Fibroblast of the aortic adventitia (primary cell): ENCODE data around the gene RPL29. TPM values are rescaled to one million over a fixed set of nuclear protein-coding genes. Genes with fewer than 3 reads are reported as not detected.
A peak's percentile ranks its signal among the peaks of the same experiment; 100 is the strongest.

Experiments
- DNase-seq: peaks from one replicate; pipeline ENCODE4 v3.0.0-alpha.2; 2010; ENCODE audit warnings: low read depth
- H3K4me3 ChIP-seq: 2 replicates; pipeline ENCODE4 v1.5.1; 2011; ENCODE audit warnings: low read depth, mild to moderate bottlenecking, control low read depth, low read length, moderate library complexity
- CTCF ChIP-seq: IDR thresholded peaks from 2 replicates; pipeline ENCODE4 v1.5.1; 2011; ENCODE audit warnings: mild to moderate bottlenecking, low read length, control low read depth, inconsistent platforms; ENCODE audit not compliant: insufficient read depth
- total RNA-seq: library from RNA; depleted of rRNA; stranded (reverse); fragments of >200 nt; gene quantifications from 2 replicates; pipeline ENCODE4 v1.2.3, GENCODE V29; 2012; ENCODE audit warnings: low replicate concordance

The RPL29 gene
- total RNA-seq, 1 donor = 1,532 TPM

- TF ChIP-seq CTCF = no peak
- peak; percentile 68 for DNase-seq
- H3K4me3 ChIP-seq = no peak overlapping the region
Observed at GRCh38 chr3:51953445-51953844, 42.2 kb downstream of the RPL29 start.

- no peak for TF ChIP-seq CTCF
- DNase-seq = no peak
- H3K4me3 ChIP-seq = no peak overlapping the region
Observed at GRCh38 chr3:51950899-51951298, 44.8 kb downstream of the RPL29 start.

GRCh38 chr3:51949121-51949520 is 46.6 kb downstream of the RPL29 start:
- TF ChIP-seq CTCF = no peak
- no peak for DNase-seq
- no peak overlapping the region for H3K4me3 ChIP-seq

GRCh38 chr3:51948016-51948580 is 47.6 kb downstream of the RPL29 start:
- H3K4me3 ChIP-seq = no peak overlapping the region
- no peak for TF ChIP-seq CTCF
- DNase-seq = no peak

- TF ChIP-seq CTCF = no peak
- no peak for DNase-seq
- no peak overlapping the region for H3K4me3 ChIP-seq
Observed at GRCh38 chr3:51947215-51947900, 48.3 kb downstream of the RPL29 start.

GRCh38 chr3:51946796-51947195 is 48.9 kb downstream of the RPL29 start:
- no peak for TF ChIP-seq CTCF
- DNase-seq = no peak
- no peak overlapping the region for H3K4me3 ChIP-seq
